Measurements from ENCODE around the gene DLG2. TPM values are rescaled to one million over a fixed set of nuclear protein-coding genes. Genes with fewer than 3 reads are reported as not detected.

The DLG2 gene
- total RNA-seq, 1 experiment from 2014 or later = 17.5 TPM

DNA sequence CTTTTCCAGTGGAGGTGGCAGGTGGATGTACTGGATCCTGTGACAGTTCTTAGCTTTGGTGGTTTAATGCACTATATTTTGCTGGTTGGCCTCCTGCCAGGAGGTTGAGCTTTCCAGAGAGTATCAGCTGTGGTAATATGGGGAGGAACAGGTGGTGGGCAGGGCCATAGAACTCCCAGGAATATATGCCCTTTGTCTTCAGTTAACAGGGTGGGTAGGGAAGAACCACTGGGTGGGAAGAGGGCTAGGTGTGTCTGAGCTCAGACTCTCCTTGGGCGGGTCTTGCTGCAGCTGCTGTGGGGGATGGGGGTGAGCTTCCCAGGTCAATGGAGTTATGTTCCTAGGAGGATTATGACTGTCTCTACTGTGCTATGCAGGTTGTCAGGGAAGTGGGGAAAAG, 203.8 kb downstream of the DLG2 start:
- Mint-ChIP-seq H3K9me3 (peaks cover 62% of the 10 kb centered on the region), H3K36me3 (peaks cover 24% of the 10 kb centered on the region), H3K27me3 (ENCODE audit: low read depth) (no peaks in the 10 kb centered on the region; the same call in none of the 2 replicates), H3K27ac (no peak overlapping the region), H3K4me1 (peaks cover 5% of the 10 kb centered on the region; the same call in 1 of the 2 replicates), H3K4me3 (no peak overlapping the region)
- ChIA-PET CTCF (no interaction called here), POLR2A (no interaction called here)
- ATAC-seq = no peak
- TF ChIP-seq, protein P1, sequence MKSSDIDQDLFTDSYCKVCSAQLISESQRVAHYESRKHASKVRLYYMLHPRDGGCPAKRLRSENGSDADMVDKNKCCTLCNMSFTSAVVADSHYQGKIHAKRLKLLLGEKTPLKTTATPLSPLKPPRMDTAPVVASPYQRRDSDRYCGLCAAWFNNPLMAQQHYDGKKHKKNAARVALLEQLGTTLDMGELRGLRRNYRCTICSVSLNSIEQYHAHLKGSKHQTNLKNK (CRISPR knock-in tag; IDR thresholded peaks at IDR 0.05) = no peak
- TF ChIP-seq, protein P2, sequence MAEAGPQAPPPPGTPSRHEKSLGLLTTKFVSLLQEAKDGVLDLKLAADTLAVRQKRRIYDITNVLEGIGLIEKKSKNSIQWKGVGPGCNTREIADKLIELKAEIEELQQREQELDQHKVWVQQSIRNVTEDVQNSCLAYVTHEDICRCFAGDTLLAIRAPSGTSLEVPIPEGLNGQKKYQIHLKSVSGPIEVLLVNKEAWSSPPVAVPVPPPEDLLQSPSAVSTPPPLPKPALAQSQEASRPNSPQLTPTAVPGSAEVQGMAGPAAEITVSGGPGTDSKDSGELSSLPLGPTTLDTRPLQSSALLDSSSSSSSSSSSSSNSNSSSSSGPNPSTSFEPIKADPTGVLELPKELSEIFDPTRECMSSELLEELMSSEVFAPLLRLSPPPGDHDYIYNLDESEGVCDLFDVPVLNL (CRISPR knock-in tag; IDR thresholded peaks at IDR 0.05; ENCODE audit: borderline replicate concordance, low read depth) = no peak
- TF ChIP-seq JAZF1 (CRISPR knock-in tag; IDR thresholded peaks at IDR 0.05) (no peak), ETV6 (CRISPR knock-in tag; IDR thresholded peaks at IDR 0.05) (no peak)
- DNase-seq (ENCODE audit: low spot score) = no peak

DNA sequence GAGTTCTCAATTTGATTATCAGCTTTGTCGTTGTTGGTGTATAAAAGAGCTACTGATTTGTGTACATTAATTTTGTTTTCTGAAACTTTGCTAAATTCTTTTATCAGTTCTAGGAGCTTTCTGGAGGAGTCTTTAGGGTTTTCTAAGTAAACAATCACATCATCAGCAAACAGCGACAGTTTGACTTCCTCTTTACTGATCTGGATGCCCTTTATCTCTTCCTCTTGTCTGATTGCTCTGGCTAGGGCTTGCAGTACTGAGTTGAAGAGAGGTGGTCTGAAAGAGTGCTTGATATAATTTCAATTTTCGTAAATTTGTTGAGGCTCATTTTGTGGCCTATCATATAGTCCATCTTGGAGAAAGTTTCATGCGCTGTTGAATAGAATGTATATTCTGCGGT, 213.0 kb downstream of the DLG2 start:
- DNase-seq (ENCODE audit: low spot score) = no peak
- no peaks in the 10 kb centered on the region for H3K4me1 Mint-ChIP-seq
- POLR2A ChIA-PET = no interaction called here
- TF ChIP-seq NFATC4 (CRISPR knock-in tag; IDR thresholded peaks at IDR 0.05) (no peak), IRF2 (CRISPR knock-in tag; IDR thresholded peaks at IDR 0.05; ENCODE audit: borderline replicate concordance, low read depth) (no peak), TEAD1 (CRISPR knock-in tag; IDR thresholded peaks at IDR 0.05) (no peak), RELA (CRISPR knock-in tag; IDR thresholded peaks at IDR 0.05; ENCODE audit: borderline replicate concordance) (no peak), ZNF121 (CRISPR knock-in tag; IDR thresholded peaks at IDR 0.05) (no peak), RORB (CRISPR knock-in tag; IDR thresholded peaks at IDR 0.05) (no peak), MXD4 (CRISPR knock-in tag; IDR thresholded peaks at IDR 0.05; ENCODE audit: borderline replicate concordance) (no peak), GABPB1 (CRISPR knock-in tag; IDR thresholded peaks at IDR 0.05) (no peak), NFYB (CRISPR knock-in tag; conservative IDR thresholded peaks at IDR 0.05; ENCODE audit: low read depth) (no peak), CBFB (CRISPR knock-in tag; IDR thresholded peaks at IDR 0.05; ENCODE audit: low read depth) (no peak), MYBL2 (CRISPR knock-in tag; IDR thresholded peaks at IDR 0.05) (no peak)
- TF ChIP-seq, protein P3, sequence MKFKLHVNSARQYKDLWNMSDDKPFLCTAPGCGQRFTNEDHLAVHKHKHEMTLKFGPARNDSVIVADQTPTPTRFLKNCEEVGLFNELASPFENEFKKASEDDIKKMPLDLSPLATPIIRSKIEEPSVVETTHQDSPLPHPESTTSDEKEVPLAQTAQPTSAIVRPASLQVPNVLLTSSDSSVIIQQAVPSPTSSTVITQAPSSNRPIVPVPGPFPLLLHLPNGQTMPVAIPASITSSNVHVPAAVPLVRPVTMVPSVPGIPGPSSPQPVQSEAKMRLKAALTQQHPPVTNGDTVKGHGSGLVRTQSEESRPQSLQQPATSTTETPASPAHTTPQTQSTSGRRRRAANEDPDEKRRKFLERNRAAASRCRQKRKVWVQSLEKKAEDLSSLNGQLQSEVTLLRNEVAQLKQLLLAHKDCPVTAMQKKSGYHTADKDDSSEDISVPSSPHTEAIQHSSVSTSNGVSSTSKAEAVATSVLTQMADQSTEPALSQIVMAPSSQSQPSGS (CRISPR knock-in tag; IDR thresholded peaks at IDR 0.05; ENCODE audit: borderline replicate concordance, low read depth) = no peak
- TF ChIP-seq, protein P4, sequence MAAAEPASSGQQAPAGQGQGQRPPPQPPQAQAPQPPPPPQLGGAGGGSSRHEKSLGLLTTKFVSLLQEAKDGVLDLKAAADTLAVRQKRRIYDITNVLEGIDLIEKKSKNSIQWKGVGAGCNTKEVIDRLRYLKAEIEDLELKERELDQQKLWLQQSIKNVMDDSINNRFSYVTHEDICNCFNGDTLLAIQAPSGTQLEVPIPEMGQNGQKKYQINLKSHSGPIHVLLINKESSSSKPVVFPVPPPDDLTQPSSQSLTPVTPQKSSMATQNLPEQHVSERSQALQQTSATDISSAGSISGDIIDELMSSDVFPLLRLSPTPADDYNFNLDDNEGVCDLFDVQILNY (CRISPR knock-in tag; IDR thresholded peaks at IDR 0.05) = no peak
- TF ChIP-seq, protein P5, sequence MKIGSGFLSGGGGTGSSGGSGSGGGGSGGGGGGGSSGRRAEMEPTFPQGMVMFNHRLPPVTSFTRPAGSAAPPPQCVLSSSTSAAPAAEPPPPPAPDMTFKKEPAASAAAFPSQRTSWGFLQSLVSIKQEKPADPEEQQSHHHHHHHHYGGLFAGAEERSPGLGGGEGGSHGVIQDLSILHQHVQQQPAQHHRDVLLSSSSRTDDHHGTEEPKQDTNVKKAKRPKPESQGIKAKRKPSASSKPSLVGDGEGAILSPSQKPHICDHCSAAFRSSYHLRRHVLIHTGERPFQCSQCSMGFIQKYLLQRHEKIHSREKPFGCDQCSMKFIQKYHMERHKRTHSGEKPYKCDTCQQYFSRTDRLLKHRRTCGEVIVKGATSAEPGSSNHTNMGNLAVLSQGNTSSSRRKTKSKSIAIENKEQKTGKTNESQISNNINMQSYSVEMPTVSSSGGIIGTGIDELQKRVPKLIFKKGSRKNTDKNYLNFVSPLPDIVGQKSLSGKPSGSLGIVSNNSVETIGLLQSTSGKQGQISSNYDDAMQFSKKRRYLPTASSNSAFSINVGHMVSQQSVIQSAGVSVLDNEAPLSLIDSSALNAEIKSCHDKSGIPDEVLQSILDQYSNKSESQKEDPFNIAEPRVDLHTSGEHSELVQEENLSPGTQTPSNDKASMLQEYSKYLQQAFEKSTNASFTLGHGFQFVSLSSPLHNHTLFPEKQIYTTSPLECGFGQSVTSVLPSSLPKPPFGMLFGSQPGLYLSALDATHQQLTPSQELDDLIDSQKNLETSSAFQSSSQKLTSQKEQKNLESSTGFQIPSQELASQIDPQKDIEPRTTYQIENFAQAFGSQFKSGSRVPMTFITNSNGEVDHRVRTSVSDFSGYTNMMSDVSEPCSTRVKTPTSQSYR (CRISPR knock-in tag; IDR thresholded peaks at IDR 0.05) = no peak
- TF ChIP-seq, protein P6, sequence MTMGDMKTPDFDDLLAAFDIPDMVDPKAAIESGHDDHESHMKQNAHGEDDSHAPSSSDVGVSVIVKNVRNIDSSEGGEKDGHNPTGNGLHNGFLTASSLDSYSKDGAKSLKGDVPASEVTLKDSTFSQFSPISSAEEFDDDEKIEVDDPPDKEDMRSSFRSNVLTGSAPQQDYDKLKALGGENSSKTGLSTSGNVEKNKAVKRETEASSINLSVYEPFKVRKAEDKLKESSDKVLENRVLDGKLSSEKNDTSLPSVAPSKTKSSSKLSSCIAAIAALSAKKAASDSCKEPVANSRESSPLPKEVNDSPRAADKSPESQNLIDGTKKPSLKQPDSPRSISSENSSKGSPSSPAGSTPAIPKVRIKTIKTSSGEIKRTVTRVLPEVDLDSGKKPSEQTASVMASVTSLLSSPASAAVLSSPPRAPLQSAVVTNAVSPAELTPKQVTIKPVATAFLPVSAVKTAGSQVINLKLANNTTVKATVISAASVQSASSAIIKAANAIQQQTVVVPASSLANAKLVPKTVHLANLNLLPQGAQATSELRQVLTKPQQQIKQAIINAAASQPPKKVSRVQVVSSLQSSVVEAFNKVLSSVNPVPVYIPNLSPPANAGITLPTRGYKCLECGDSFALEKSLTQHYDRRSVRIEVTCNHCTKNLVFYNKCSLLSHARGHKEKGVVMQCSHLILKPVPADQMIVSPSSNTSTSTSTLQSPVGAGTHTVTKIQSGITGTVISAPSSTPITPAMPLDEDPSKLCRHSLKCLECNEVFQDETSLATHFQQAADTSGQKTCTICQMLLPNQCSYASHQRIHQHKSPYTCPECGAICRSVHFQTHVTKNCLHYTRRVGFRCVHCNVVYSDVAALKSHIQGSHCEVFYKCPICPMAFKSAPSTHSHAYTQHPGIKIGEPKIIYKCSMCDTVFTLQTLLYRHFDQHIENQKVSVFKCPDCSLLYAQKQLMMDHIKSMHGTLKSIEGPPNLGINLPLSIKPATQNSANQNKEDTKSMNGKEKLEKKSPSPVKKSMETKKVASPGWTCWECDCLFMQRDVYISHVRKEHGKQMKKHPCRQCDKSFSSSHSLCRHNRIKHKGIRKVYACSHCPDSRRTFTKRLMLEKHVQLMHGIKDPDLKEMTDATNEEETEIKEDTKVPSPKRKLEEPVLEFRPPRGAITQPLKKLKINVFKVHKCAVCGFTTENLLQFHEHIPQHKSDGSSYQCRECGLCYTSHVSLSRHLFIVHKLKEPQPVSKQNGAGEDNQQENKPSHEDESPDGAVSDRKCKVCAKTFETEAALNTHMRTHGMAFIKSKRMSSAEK (CRISPR knock-in tag; IDR thresholded peaks at IDR 0.05; ENCODE audit: borderline replicate concordance) = no peak
- TF ChIP-seq, protein P7, sequence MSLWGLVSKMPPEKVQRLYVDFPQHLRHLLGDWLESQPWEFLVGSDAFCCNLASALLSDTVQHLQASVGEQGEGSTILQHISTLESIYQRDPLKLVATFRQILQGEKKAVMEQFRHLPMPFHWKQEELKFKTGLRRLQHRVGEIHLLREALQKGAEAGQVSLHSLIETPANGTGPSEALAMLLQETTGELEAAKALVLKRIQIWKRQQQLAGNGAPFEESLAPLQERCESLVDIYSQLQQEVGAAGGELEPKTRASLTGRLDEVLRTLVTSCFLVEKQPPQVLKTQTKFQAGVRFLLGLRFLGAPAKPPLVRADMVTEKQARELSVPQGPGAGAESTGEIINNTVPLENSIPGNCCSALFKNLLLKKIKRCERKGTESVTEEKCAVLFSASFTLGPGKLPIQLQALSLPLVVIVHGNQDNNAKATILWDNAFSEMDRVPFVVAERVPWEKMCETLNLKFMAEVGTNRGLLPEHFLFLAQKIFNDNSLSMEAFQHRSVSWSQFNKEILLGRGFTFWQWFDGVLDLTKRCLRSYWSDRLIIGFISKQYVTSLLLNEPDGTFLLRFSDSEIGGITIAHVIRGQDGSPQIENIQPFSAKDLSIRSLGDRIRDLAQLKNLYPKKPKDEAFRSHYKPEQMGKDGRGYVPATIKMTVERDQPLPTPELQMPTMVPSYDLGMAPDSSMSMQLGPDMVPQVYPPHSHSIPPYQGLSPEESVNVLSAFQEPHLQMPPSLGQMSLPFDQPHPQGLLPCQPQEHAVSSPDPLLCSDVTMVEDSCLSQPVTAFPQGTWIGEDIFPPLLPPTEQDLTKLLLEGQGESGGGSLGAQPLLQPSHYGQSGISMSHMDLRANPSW (CRISPR knock-in tag; conservative IDR thresholded peaks at IDR 0.05; ENCODE audit: low read depth) = no peak

More for the DNA sequence above, 213.0 kb downstream of the DLG2 start:
- Mint-ChIP-seq H3K9me3 (peaks cover 35% of the 10 kb centered on the region), H3K27me3 (ENCODE audit: low read depth) (no peaks in the 10 kb centered on the region), H3K36me3 (peaks cover 3% of the 10 kb centered on the region; the same call in 1 of the 2 replicates), H3K4me3 (no peak overlapping the region), H3K27ac (no peak overlapping the region)
- CTCF ChIA-PET = no interaction called here
- no peak for ATAC-seq

All from WTC11 (cell line).